C4-2B (cell line): ENCODE results near the gene PLCB4.

Experiments used
- CTCF ChIP-seq: fragments of 450-650 bp; conservative IDR thresholded peaks from 2 replicates; pipeline ENCODE4 v1.5.1; 2017; ENCODE audit warnings: mild to moderate bottlenecking
- ZFX ChIP-seq: fragments of 450-650 bp; IDR thresholded peaks from 2 replicates; pipeline ENCODE4 v1.6.1; 2017

- no peak for TF ChIP-seq CTCF
- no peak for TF ChIP-seq ZFX
These were observed 161.5 kb downstream of the PLCB4 start for GRCh38 chr20:9230406-9230805.
